B cell (primary cell): ENCODE results near the gene ERI2. TPM values are rescaled to one million over a fixed set of nuclear protein-coding genes. Genes with fewer than 3 reads are reported as not detected.

Experiments
- ATAC-seq: fragments of 200-7000 bp; cut with Tn5 transposase; one replicate; pipeline ENCODE4 v1.10.0; 2021; ENCODE audit warnings: low read depth, mild to moderate bottlenecking, moderate number of reproducible peaks, moderate library complexity
- CTCF ChIA-PET: fragments of 350-600 bp; sonication (Branson Sonifier 250); formaldehyde crosslinking; loops from one replicate; lab custom pipeline; 2021; ENCODE audit warnings: antibody characterized with exemption, inconsistent platforms; lab: Charles Lee
- POLR2A ChIA-PET: fragments of 350-600 bp; sonication (Branson Sonifier 250); formaldehyde crosslinking; loops from one replicate; lab custom pipeline; 2021; ENCODE audit warnings: antibody characterized with exemption; lab: Charles Lee
- DNase-seq: peaks from one replicate; pipeline ENCODE4 v3.0.0; 2013
- H2AFZ ChIP-seq: 2 replicates; pipeline ENCODE4 v1.6.1; 2012; ENCODE audit warnings: mild to moderate bottlenecking, low read depth, low read length; ENCODE audit not compliant: insufficient read depth, poor library complexity, severe bottlenecking
- H3K27ac ChIP-seq, 2 donors: 1 replicate in 1 of 2; 2 replicates in 1 of 2; pipeline ENCODE4 v1.5.1; 2012 to 2013; ENCODE audit warnings: low read length in 2 of 2, mild to moderate bottlenecking in 2 of 2, moderate library complexity in 1 of 2
- H3K27me3 ChIP-seq, 4 experiments: fragments of 200-600 bp in 1 of 4; sonication (generic) in 1 of 4; replicated peaks in 1 of 4; 1 replicate in 2 of 4; 2 replicates in 2 of 4; pipeline versions ENCODE4 v1.6.1 to v1.7.0; 2013 to 2016; ENCODE audit warnings: low read length in 3 of 4, mild to moderate bottlenecking in 2 of 4, mixed read lengths in 1 of 4, moderate library complexity in 1 of 4; ENCODE audit not compliant: insufficient read depth in 4 of 4, control insufficient read depth in 3 of 4; ENCODE audit errors: control extremely low read depth in 1 of 4
- H3K36me3 ChIP-seq, 2 experiments: replicated peaks in 1 of 2; 1 replicate in 1 of 2; 2 replicates in 1 of 2; pipeline versions ENCODE4 v1.6.1 to v1.7.1; 2013; ENCODE audit warnings: low read length in 1 of 2; ENCODE audit not compliant: insufficient read depth in 2 of 2, control insufficient read depth in 1 of 2; ENCODE audit errors: control extremely low read depth in 1 of 2, extremely low read depth in 1 of 2
- H3K4me1 ChIP-seq, 2 donors: fragments of 200-600 bp in 1 of 2; sonication (generic) in 1 of 2; 1 replicate in 1 of 2; 2 replicates in 1 of 2; pipeline versions ENCODE4 v1.5.1 to v1.6.1; 2013 to 2017; ENCODE audit warnings: low read length in 2 of 2; ENCODE audit not compliant: control insufficient read depth in 2 of 2, insufficient read depth in 2 of 2
- H3K4me2 ChIP-seq: replicated peaks from 2 replicates; pipeline ENCODE3; 2012; ENCODE audit warnings: mild to moderate bottlenecking, low read depth, low read length; ENCODE audit not compliant: poor library complexity, severe bottlenecking
- H3K4me3 ChIP-seq, 5 experiments: fragments of 200-600 bp in 1 of 5; sonication (generic) in 1 of 5; 1 replicate in 3 of 5; 2 replicates in 2 of 5; pipeline versions ENCODE4 v1.5.1 to v1.7.0; 2011 to 2016; ENCODE audit warnings: low read length in 4 of 5, mild to moderate bottlenecking in 4 of 5, low read depth in 2 of 5, control low read depth in 1 of 5, moderate library complexity in 1 of 5; ENCODE audit not compliant: insufficient read depth in 1 of 5; ENCODE audit errors: control extremely low read depth in 1 of 5, extremely low read depth in 1 of 5
- H3K79me2 ChIP-seq: fragments of 200-600 bp; sonication (generic); one replicate; pipeline ENCODE4 v1.6.0; 2016; ENCODE audit warnings: low read length; ENCODE audit not compliant: control insufficient read depth, insufficient read depth
- H3K9ac ChIP-seq: fragments of 200-600 bp; sonication (generic); 2 replicates; pipeline ENCODE4 v1.6.1; 2017; ENCODE audit warnings: mild to moderate bottlenecking, low read length, moderate library complexity
- H3K9me3 ChIP-seq, 3 donors: one replicate each; pipeline versions ENCODE4 v1.6.1 to v1.7.1; 2013; ENCODE audit warnings: low read length in 2 of 3; ENCODE audit not compliant: control insufficient read depth in 2 of 3, insufficient read depth in 1 of 3; ENCODE audit errors: control extremely low read depth in 1 of 3
- H4K20me1 ChIP-seq: 2 replicates; pipeline ENCODE4 v1.6.0; 2012; ENCODE audit warnings: mild to moderate bottlenecking, low read length; ENCODE audit not compliant: insufficient read depth, control insufficient read depth, poor library complexity, severe bottlenecking
- H3K27ac Mint-ChIP-seq: one replicate; pipeline ENCODE4 v1.8.0; 2021; ENCODE audit warnings: mixed read lengths
- H3K27me3 Mint-ChIP-seq: one replicate; pipeline ENCODE4 v1.8.0; 2021; ENCODE audit warnings: mixed read lengths
- H3K4me1 Mint-ChIP-seq: one replicate; pipeline ENCODE4 v1.8.0; 2021; ENCODE audit warnings: mixed read lengths
- H3K4me3 Mint-ChIP-seq: one replicate; pipeline ENCODE4 v1.8.0; 2021; ENCODE audit warnings: mixed read lengths
- H3K9me3 Mint-ChIP-seq: one replicate; pipeline ENCODE4 v1.8.0; 2022; ENCODE audit warnings: mixed read lengths; ENCODE audit not compliant: insufficient read depth
- EZH2 ChIP-seq: IDR thresholded peaks from 2 replicates; pipeline ENCODE4 v1.6.1; 2012; ENCODE audit warnings: borderline replicate concordance, low read depth, mild to moderate bottlenecking, moderate library complexity, low read length; ENCODE audit not compliant: insufficient read depth, poor library complexity, severe bottlenecking
- WGBS: methylation state at CpG from one replicate; pipeline ENCODE4 v1.1.5; 2013; ENCODE audit warnings: missing lambda C conversion rate; ENCODE audit not compliant: insufficient coverage; 5-methylcytosine and 5-hydroxymethylcytosine counted together
- intact Hi-C: fragments of 100-400 bp; cut with micrococcal nuclease; formaldehyde crosslinking; loops from one replicate; pipeline ENCODE4 v1.10.0; 2022
- polyA minus RNA-seq: library from RNA; depleted of rRNA, polyadenylated mRNA; stranded (reverse); fragments of >200 nt; gene quantifications from 2 replicates; pipeline ENCODE4 v1.2.3, GENCODE V29; 2012
- polyA plus RNA-seq: library from polyadenylated mRNA; depleted of rRNA; stranded (reverse); fragments of >200 nt; gene quantifications from 2 replicates; pipeline ENCODE4 v1.2.3, GENCODE V29; 2012
- total RNA-seq, 2 donors: library from RNA; stranded (reverse); fragments of 120-200 nt in 1 of 2; gene quantifications; 1 replicate in 1 of 2; 2 replicates in 1 of 2; pipeline versions ENCODE4 v1.2.3 to v1.2.4, GENCODE V29; 2013 to 2022
- TF ChIP-seq, protein P1 (sequence below): fragments of 200-600 bp; IDR thresholded peaks from one replicate; pipeline ENCODE4 v1.8.0; 2022; ENCODE audit warnings: antibody characterized with exemption, mild to moderate bottlenecking

The ERI2 gene, protein sequence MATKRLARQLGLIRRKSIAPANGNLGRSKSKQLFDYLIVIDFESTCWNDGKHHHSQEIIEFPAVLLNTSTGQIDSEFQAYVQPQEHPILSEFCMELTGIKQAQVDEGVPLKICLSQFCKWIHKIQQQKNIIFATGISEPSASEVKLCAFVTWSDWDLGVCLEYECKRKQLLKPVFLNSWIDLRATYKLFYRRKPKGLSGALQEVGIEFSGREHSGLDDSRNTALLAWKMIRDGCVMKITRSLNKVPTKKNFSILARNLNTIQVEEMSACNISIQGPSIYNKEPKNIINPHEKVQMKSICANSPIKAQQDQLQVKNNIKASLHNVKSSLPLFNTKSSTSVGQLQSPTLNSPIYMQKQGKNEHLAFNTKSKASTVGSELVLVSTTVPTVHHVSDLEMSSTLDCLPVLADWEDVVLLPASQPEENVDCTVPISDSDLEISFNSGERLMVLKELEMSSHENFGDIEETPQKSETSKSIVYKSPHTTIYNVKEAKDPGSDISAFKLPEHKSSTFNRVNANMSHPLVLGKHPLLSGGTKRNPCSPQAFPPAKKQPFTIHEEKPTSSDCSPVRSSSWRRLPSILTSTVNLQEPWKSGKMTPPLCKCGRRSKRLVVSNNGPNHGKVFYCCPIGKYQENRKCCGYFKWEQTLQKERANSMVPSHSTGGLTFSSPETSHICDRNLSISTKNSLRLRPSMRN
- total RNA-seq (3.9 and 4.9 TPM in 2 replicates), polyA plus RNA-seq (1.2 and 1.6 TPM in 2 replicates), polyA minus RNA-seq (1.1 and 2.1 TPM in 2 replicates)
- total RNA-seq (2013), result 4.0 TPM

DNA sequence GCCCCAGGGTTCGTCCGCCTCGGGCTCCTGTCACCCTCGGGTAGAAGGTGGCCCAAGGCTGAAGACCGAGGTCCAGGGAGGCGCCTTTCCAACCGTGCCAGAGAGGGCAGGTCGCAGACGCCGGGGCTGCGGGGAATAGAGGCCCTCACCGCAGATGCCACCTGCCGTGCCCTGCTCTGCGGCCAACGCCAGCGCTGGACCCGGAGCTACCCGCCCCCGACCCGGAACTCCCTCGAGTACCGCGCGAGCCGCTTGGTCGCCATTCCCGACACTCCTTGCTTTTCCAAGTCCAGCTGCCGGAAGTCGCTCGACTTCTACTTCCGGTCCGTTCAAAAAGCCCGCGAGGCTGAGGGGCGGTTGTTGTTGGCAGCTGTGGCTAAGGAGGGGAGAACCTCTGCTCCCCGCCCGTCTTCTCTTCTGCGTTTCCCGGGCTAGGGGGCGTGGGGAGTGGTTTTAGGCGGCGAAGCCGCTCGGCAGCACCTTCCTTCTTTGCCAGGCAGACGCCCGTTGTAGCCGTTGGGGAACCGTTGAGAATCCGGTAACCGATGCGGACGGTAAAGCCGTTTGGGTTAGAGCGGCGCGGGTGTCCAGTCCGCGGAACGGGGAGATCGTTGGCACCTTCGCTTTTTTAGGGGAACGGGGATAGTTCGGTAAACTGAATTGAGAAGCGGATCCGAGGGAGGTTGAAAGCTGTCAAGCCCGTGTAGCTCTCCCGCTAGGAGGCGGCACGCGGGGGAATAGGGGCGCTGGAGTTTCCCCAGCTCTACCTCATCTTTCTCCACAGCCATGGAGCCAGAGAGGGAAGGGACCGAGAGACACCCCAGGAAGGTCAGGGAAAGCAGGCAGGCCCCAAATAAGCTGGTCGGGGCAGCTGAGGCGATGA is at the start of gene ERI2, which contains the start of gene REXO5:
TSS of gene ERI2 (minus strand) at position 305 of the 883 bp plus-strand sequence. CDS start at position 263, 42 bp downstream.
TSS of gene REXO5 (plus strand) at position 360 of the 883 bp plus-strand sequence. CDS start at position 787, 427 bp downstream.
- H2AFZ ChIP-seq, result peak within 1 kb of the TSS; percentile 92
- no peaks in the 10 kb centered on the region for H3K27me3 Mint-ChIP-seq
- H3K9me3 Mint-ChIP-seq, result no peaks in the 10 kb centered on the region
- DNase-seq, result peak; percentile 79
- no peaks in the 10 kb centered on the region for H3K27me3 ChIP-seq
- intact Hi-C loops, result loop anchor here (1.0 to 5.0 kb wide), 2 partner anchors 44 to 65 kb away; partner anchors contain the start of genes ACSM3 and THUMPD1
- H4K20me1 ChIP-seq, result no peaks in the 10 kb centered on the region
- H3K4me3 ChIP-seq, result peak within 1 kb of the TSS; percentile 78 to 85 (median 85)
- H3K27ac ChIP-seq, result peak within 1 kb of the TSS; percentile 47 to 61
- peak within 1 kb of the TSS; percentile 75 for H3K27ac Mint-ChIP-seq
- ATAC-seq, result peak; percentile 86
- H3K9me3 ChIP-seq, result no peaks in the 10 kb centered on the region
- H3K4me1 Mint-ChIP-seq, result peaks cover 15% of the 10 kb centered on the region
- CTCF ChIA-PET, result interaction anchor here (1.0 to 1.6 kb wide), 2 partner anchors 12 to 44 kb away, joined by 3 read pairs; no protein-coding TSS in a partner anchor
- POLR2A ChIA-PET, result interaction anchor here (0.6 kb wide), 1 partner anchor 33 kb away, joined by 3 read pairs; no protein-coding TSS in a partner anchor
- WGBS, result under 1% methylated on average over 74 of the region's 74 CpGs
- H3K4me2 ChIP-seq, result peak within 1 kb of the TSS; percentile 81
- H3K4me1 ChIP-seq, result peaks cover 5 to 19% of the 10 kb centered on the region in 2 donors
- no peak for TF ChIP-seq EZH2
- TF ChIP-seq, protein P1, sequence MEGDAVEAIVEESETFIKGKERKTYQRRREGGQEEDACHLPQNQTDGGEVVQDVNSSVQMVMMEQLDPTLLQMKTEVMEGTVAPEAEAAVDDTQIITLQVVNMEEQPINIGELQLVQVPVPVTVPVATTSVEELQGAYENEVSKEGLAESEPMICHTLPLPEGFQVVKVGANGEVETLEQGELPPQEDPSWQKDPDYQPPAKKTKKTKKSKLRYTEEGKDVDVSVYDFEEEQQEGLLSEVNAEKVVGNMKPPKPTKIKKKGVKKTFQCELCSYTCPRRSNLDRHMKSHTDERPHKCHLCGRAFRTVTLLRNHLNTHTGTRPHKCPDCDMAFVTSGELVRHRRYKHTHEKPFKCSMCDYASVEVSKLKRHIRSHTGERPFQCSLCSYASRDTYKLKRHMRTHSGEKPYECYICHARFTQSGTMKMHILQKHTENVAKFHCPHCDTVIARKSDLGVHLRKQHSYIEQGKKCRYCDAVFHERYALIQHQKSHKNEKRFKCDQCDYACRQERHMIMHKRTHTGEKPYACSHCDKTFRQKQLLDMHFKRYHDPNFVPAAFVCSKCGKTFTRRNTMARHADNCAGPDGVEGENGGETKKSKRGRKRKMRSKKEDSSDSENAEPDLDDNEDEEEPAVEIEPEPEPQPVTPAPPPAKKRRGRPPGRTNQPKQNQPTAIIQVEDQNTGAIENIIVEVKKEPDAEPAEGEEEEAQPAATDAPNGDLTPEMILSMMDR, result peak; percentile 37
- H3K36me3 ChIP-seq, result no peaks in the 10 kb centered on the region
- no peaks in the 10 kb centered on the region for H3K79me2 ChIP-seq
- peak within 1 kb of the TSS; percentile 70 for H3K9ac ChIP-seq
- H3K4me3 Mint-ChIP-seq, result peak within 1 kb of the TSS; percentile 91
